Esophagus squamous epithelium (tissue), 5 donors: ENCODE results near the gene ARMCX5. TPM values are rescaled to one million over a fixed set of nuclear protein-coding genes. Genes with fewer than 3 reads are reported as not detected.
A peak's percentile ranks its signal among the peaks of the same experiment; 100 is the strongest.

Experiments
- DNase-seq: peaks from one replicate; lab custom pipeline; 2025; lab: John Stamatoyannopoulos, UW
- H3K27ac ChIP-seq, 4 donors: fragments of 200-600 bp; sonication (generic); one replicate each; pipeline ENCODE4 v1.5.1; 2016 to 2019; ENCODE audit warnings: mild to moderate bottlenecking in 1 of 4
- H3K27me3 ChIP-seq, 4 donors: fragments of 200-600 bp; sonication (generic); 1 replicate in 3 of 4; 2 replicates in 1 of 4; pipeline versions ENCODE4 v1.5.1 to v1.6.0; 2017 to 2021; ENCODE audit warnings: antibody characterized with exemption in 1 of 4
- H3K36me3 ChIP-seq, 3 donors: fragments of 200-600 bp; sonication (generic); one replicate each; pipeline ENCODE4 v1.5.1; 2016 to 2019
- H3K4me1 ChIP-seq, 3 donors: fragments of 200-600 bp; sonication (generic); one replicate each; pipeline ENCODE4 v1.5.1; 2017 to 2019
- H3K4me3 ChIP-seq, 4 donors: fragments of 200-600 bp; sonication (generic); 1 replicate in 3 of 4; 2 replicates in 1 of 4; pipeline ENCODE4 v1.5.1; 2016 to 2019; ENCODE audit warnings: mild to moderate bottlenecking in 2 of 4, moderate library complexity in 1 of 4
- H3K9me3 ChIP-seq, 3 donors: fragments of 200-600 bp; sonication (generic); one replicate each; pipeline ENCODE4 v1.5.1; 2016 to 2019
- CTCF ChIP-seq, 6 experiments: fragments of 450-650 bp in 4 of 6; fragments of 200-600 bp in 2 of 6; sonication (generic) in 2 of 6; IDR thresholded peaks; one replicate each; pipeline ENCODE4 v1.5.1; 2016 to 2019; ENCODE audit warnings: antibody characterized with exemption in 6 of 6, mild to moderate bottlenecking in 4 of 6, moderate library complexity in 4 of 6
- POLR2A ChIP-seq, 4 donors: fragments of 450-650 bp; IDR thresholded peaks; one replicate each; pipeline ENCODE4 v1.6.1; 2017; ENCODE audit warnings: antibody characterized with exemption in 4 of 4, mild to moderate bottlenecking in 4 of 4, moderate library complexity in 3 of 4
- WGBS, 2 donors: methylation state at CpG; one replicate each; pipeline ENCODE4 v1.1.5; 2018; 5-methylcytosine and 5-hydroxymethylcytosine counted together
- intact Hi-C: fragments of 100-400 bp; cut with DNase I; formaldehyde crosslinking; loops from one replicate; pipeline ENCODE4 v1.15.0; 2022
- total RNA-seq, 4 donors: library from RNA; depleted of rRNA; stranded (reverse); fragments of >200 nt; gene quantifications; one replicate each; pipeline ENCODE4 v1.1.0, GENCODE V29; 2016
- donor health status: DM: yes; HTN: yes; CAD: no.

Gene ARMCX5
- total RNA-seq, 4 donors from 2014 or later = 7.9 to 15.1 (median 12.9) TPM

- H3K4me3 ChIP-seq = peak overlapping the region; percentile 46 to 68 (median 60)
- H3K27ac ChIP-seq = peak overlapping the region; percentile 69 to 85 (median 82)
- no peaks in the 10 kb centered on the region for H3K9me3 ChIP-seq
- WGBS, 2 donors = 13 to 31% methylated on average over 6 of the region's 6 CpGs
- no peak for DNase-seq
- H3K4me1 ChIP-seq = peaks cover 0 to 20% (median 0%) of the 10 kb centered on the region in 3 donors
- TF ChIP-seq POLR2A (IDR thresholded peaks at IDR 0.05) (no peak), CTCF (IDR thresholded peaks at IDR 0.05) (no peak)
- no peaks in the 10 kb centered on the region for H3K27me3 ChIP-seq
- intact Hi-C loops = no loop called here
- H3K36me3 ChIP-seq = peaks cover 0 to 14% (median 0%) of the 10 kb centered on the region in 3 donors
These were observed 750 bp downstream of the ARMCX5 start for GRCh38 chrX:102599951-102600579.

GRCh38 chrX:102604327-102604726, 5.0 kb downstream of the ARMCX5 start:
- no peaks in the 10 kb centered on the region for H3K9me3 ChIP-seq
- no peak overlapping the region for H3K27ac ChIP-seq
- H3K27me3 ChIP-seq = no peaks in the 10 kb centered on the region
- H3K4me3 ChIP-seq = no peak overlapping the region
- peaks cover 0 to 14% (median 0%) of the 10 kb centered on the region in 3 donors for H3K36me3 ChIP-seq
- intact Hi-C loops = no loop called here
- TF ChIP-seq CTCF (IDR thresholded peaks at IDR 0.05) (no peak), POLR2A (IDR thresholded peaks at IDR 0.05) (no peak)
- H3K4me1 ChIP-seq = peaks cover 0 to 14% (median 0%) of the 10 kb centered on the region in 3 donors
- no peak for DNase-seq
- WGBS, 2 donors = 62 to 83% methylated on average over 1 of the region's 1 CpG

- no peak for DNase-seq
- WGBS, 2 donors = 83 to 92% methylated on average over 1 of the region's 1 CpG
- Histone ChIP-seq H3K4me3 (no peak overlapping the region), H3K9me3 (no peaks in the 10 kb centered on the region), H3K4me1 (peaks cover 0 to 5% (median 0%) of the 10 kb centered on the region in 3 donors), H3K27ac (no peak overlapping the region), H3K27me3 (no peaks in the 10 kb centered on the region), H3K36me3 (peaks cover 0 to 21% (median 0%) of the 10 kb centered on the region in 3 donors)
- intact Hi-C loops = no loop called here
- TF ChIP-seq POLR2A (IDR thresholded peaks at IDR 0.05) (no peak), CTCF (IDR thresholded peaks at IDR 0.05) (no peak)
These were observed 6.8 kb downstream of the ARMCX5 start for GRCh38 chrX:102606115-102606514.

- Histone ChIP-seq H3K36me3 (peaks cover 0 to 12% (median 0%) of the 10 kb centered on the region in 3 donors), H3K27ac (no peak overlapping the region), H3K4me3 (no peak overlapping the region), H3K27me3 (peaks cover 0 to 5% (median 0%) of the 10 kb centered on the region in 4 donors), H3K9me3 (no peaks in the 10 kb centered on the region), H3K4me1 (no peaks in the 10 kb centered on the region)
- 62 to 95% methylated on average over 2 to 4 of the region's 4 CpGs for WGBS, 2 donors
- DNase-seq = no peak
- intact Hi-C loops = no loop called here
- TF ChIP-seq CTCF (IDR thresholded peaks at IDR 0.05) (no peak), POLR2A (IDR thresholded peaks at IDR 0.05) (no peak)
These were observed 11.6 kb downstream of the ARMCX5 start for GRCh38 chrX:102610905-102611304.

- H3K36me3 ChIP-seq = peaks cover 0 to 4% (median 0%) of the 10 kb centered on the region in 3 donors
- intact Hi-C loops = no loop called here
- peaks cover 0 to 16% (median 7%) of the 10 kb centered on the region in 3 donors for H3K9me3 ChIP-seq
- no peak for DNase-seq
- no peaks in the 10 kb centered on the region for H3K4me1 ChIP-seq
- no peaks in the 10 kb centered on the region for H3K27me3 ChIP-seq
- 84% methylated on average over 5 of the region's 6 CpGs; no CpG with 5 or more reads in 1 of the 2 donors for WGBS, 2 donors
- no peak overlapping the region for H3K27ac ChIP-seq
- H3K4me3 ChIP-seq = no peak overlapping the region
- no peak for TF ChIP-seq POLR2A (IDR thresholded peaks at IDR 0.05)
- no peak for TF ChIP-seq CTCF (IDR thresholded peaks at IDR 0.05)
These were observed 24.8 kb downstream of the ARMCX5 start for GRCh38 chrX:102624105-102624504.
